Muscle of leg (tissue), 11 donors: ENCODE measurements around the gene URI1. TPM values are rescaled to one million over a fixed set of nuclear protein-coding genes. Genes with fewer than 3 reads are reported as not detected.
"Not testable (repeated sequence)": the region's sequence is repeated elsewhere in the genome, so short reads cannot be mapped to it uniquely, and the experiment has no call there.

Experiments
- DNase-seq: peaks from one replicate; pipeline ENCODE4 v3.0.0; 2013
- H3K27ac ChIP-seq: one replicate; pipeline ENCODE4 v1.5.1; 2013; ENCODE audit warnings: mild to moderate bottlenecking, low read length, control low read depth
- H3K27me3 ChIP-seq: one replicate; pipeline ENCODE4 v1.6.1; 2013; ENCODE audit warnings: low read length; ENCODE audit not compliant: control insufficient read depth, insufficient read depth
- H3K36me3 ChIP-seq: one replicate; pipeline ENCODE4 v1.6.1; 2013; ENCODE audit warnings: low read length; ENCODE audit not compliant: control insufficient read depth, insufficient read depth
- H3K4me1 ChIP-seq: one replicate; pipeline ENCODE4 v1.6.1; 2013; ENCODE audit warnings: low read length; ENCODE audit not compliant: control insufficient read depth, insufficient read depth
- H3K4me3 ChIP-seq: one replicate; pipeline ENCODE4 v1.5.1; 2013; ENCODE audit warnings: low read length, control low read depth
- H3K9me3 ChIP-seq: replicated peaks from 2 replicates; pipeline ENCODE4 v1.6.1; 2013; ENCODE audit warnings: low read depth, low read length; ENCODE audit not compliant: control insufficient read depth
- WGBS: methylation state at CpG from one replicate; pipeline ENCODE4 v1.1.5; 2013; ENCODE audit warnings: missing lambda C conversion rate; ENCODE audit not compliant: insufficient coverage; 5-methylcytosine and 5-hydroxymethylcytosine counted together
- polyA plus RNA-seq, 8 donors: library from polyadenylated mRNA; unstranded; fragments of 120-200 nt; gene quantifications; one replicate each; pipeline versions ENCODE4 v1.2.1 to v1.2.3, GENCODE V29; 2013; ENCODE audit warnings: inconsistent platforms in 1 of 8, low replicate concordance in 1 of 8; ENCODE audit not compliant: insufficient read length in 8 of 8, insufficient read depth in 1 of 8
- total RNA-seq: library from RNA; stranded (reverse); fragments of 120-200 nt; gene quantifications from one replicate; pipeline ENCODE4 v1.2.4, GENCODE V29; 2013

The URI1 gene
- total and polyA plus RNA-seq, 9 donors: 58.2 to 88.1 (median 73.5) TPM

DNA sequence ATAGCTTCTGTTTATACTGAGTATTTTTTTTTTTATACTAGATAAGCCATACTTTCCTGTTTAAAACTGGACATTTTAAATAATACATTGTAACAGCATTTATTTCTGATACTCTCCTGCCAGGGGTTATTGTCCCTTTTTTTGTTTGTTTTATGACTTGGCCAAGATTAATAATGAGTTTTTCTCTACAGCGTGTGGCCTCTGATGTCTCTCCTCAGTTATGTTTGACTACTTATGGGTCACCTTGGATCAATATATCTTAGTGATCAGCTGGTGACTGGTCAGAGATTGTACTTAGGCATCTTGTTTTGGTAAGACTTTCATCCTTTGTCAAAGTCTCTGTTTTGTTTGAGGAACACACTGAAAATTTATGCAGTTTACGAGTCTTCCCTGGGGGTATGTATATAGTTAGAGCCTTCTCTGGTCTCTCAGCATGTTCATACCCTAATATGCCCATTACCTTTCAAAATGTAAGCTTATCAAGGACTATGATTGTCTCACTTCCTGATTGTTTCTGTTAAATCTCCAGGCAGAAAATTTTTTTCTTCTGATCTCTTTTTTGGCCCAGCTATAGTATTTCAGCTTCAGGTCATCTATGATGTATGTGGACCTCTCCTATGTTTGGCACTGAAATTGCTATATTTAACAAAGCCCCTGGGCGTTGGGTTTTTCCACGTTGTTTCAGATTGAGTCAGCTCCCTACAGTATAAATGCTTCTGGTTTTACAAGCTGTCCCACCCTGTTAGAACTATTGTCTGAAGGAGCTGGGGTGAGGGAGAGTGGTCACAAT lies 87.9 kb downstream of the URI1 start:
- 80% methylated on average over 1 of the region's 4 CpGs for WGBS
- no peak for DNase-seq

DNA sequence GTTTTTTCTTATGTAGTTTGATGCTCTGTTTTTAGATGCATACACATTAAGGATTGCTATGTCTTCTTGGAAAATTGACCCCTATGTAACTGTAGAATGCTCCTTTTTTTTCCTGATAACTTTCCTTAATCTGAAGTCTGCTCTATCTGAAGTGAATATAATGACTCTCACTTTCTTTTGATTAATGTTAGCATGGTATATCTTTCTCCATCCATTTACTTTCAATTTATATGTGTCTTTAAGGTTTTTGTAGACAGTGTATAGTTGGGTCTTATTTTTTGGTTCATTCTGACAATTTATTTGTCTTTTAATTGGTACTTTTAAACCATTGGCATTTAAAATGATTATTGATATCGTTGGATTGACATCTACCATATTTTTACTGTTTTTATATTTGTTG lies 92.3 kb downstream of the URI1 start:
- Histone ChIP-seq H3K27ac (no peak overlapping the region), H3K36me3 (peaks cover 4% of the 10 kb centered on the region), H3K4me1 (no peaks in the 10 kb centered on the region), H3K4me3 (no peak overlapping the region), H3K27me3 (no peaks in the 10 kb centered on the region), H3K9me3 (peaks cover 6% of the 10 kb centered on the region)
- DNase-seq: no peak
- no CpG with 5 or more reads among the region's 1 CpG for WGBS

More for the DNA sequence above, 87.9 kb downstream of the URI1 start:
- Histone ChIP-seq H3K27ac (no peak overlapping the region), H3K9me3 (no peaks in the 10 kb centered on the region), H3K36me3 (no peaks in the 10 kb centered on the region), H3K4me1 (no peaks in the 10 kb centered on the region), H3K4me3 (no peak overlapping the region), H3K27me3 (no peaks in the 10 kb centered on the region)

DNA sequence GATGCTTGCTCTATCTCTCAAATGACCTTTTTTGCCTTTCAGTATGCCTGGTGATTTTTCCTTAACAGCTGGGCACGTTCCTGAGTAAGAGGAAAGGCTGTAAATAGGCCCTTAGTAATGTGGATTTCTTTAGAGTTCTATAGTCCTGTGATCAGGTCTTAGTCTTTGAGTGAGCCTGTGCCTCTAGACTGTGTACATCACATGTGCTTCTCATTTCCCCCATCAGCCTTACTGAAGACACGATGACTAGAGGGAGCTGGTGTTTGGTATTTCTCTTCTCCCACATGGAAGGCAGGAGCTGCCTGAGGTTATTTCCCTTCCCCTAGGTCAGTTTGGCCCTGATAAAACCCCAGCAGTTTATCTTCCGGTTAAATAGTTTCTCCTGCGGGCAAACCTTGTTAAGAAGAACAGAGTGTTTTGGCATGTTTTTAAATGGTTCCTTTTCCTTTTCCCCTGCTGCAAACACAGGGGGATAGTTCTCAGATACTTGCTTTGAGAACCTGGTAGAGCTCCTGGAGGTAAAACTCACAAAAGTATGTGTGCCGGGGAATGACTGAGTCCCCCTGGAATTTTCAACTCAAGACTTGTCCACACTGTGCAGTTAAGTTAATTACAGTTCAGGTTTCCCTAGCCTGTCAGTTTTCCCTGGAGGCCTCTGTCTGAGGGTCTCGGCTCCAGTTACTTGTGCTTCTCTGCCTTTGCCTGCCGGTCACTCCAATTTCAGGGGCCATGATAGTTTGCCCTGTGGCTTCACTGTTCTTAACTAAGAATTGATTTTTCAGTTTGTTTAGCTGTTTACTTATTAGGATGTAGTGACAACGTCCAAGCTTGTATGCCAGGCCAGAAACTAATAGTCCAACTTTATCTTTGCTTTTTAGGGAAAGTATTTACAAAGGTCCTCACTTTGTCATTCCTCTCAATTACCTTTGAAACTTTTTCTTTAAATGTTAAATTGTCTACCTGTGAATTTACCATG lies 94.4 kb downstream of the URI1 start:
- 37% methylated on average over 2 of the region's 8 CpGs for whole genome bisulfite sequencing
- H3K27me3 ChIP-seq: no peaks in the 10 kb centered on the region
- H3K27ac ChIP-seq: no peak overlapping the region
- DNase-seq: no peak
- no peaks in the 10 kb centered on the region for H3K4me1 ChIP-seq
- H3K36me3 ChIP-seq: peaks cover 4% of the 10 kb centered on the region
- no peak overlapping the region for H3K4me3 ChIP-seq
- peaks cover 8% of the 10 kb centered on the region for H3K9me3 ChIP-seq

DNA sequence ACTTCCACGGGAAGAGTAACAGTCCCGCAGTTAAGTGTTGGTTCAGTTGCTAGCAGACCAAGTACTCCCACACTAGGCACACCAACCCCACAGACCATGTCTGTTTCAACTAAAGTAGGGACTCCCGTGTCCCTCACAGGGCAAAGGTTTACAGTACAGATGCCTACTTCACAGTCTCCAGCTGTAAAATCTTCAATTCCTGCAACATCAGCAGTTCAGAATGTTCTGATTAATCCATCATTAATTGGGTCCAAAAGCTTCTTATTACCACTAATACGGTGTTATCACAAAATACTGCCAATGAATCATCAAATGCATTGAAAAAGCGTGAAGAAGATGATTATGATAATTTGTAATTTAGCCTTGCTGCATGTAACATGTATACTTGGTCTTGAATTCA lies 95.8 kb downstream of the URI1 start:
- WGBS: 100% methylated on average over 2 of the region's 5 CpGs
- no peaks in the 10 kb centered on the region for H3K27me3 ChIP-seq

DNA sequence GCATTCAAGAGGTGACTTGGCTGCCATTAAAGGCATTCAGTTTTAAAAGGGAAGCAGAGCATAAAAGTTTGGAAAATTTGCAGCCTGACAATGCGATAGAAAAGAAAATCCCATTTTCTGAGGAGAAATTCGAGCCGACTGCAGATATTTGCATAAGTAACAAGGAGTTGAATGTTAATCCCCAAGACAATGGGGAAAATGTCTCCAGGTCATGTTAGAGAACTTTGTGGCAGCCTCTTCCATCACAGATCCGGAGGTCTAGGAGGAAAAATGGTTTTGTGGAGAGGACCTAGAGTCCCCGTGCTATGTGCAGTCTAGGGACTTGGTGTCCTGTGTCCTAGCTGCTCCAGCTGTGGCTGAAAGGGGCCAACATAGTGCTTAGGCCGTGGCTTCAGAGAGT lies 99.9 kb downstream of the URI1 start:
- WGBS: 79% methylated on average over 6 of the region's 6 CpGs
- DNase-seq, H3K27me3 ChIP-seq, H3K4me1 ChIP-seq, H3K9me3 ChIP-seq, H3K4me3 ChIP-seq, H3K27ac ChIP-seq, H3K36me3 ChIP-seq: not testable (repeated sequence)

More for the DNA sequence above, 95.8 kb downstream of the URI1 start:
- H3K4me3 ChIP-seq: no peak overlapping the region
- peaks cover 4% of the 10 kb centered on the region for H3K36me3 ChIP-seq
- peaks cover 8% of the 10 kb centered on the region for H3K9me3 ChIP-seq
- no peak overlapping the region for H3K27ac ChIP-seq
- DNase-seq: no peak
- no peaks in the 10 kb centered on the region for H3K4me1 ChIP-seq

DNA sequence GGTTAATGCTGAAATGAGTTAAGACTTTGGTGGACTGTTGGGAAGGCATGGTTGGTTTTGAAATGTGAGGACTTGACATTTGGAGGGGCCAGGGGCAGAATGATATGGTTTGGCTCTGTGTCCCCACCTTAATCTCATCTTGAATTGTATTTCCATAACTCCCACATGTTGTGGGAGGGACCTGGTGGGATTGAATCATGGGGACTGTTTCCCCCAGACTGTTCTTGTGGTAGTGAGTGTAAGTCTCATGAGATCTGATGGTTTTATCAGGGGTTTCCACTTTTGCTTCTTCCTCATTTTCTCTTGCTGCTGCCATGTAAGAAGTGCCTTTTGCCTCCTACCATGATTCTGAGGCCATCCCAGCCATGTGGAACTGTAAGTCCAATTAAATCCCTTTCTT lies 101.0 kb downstream of the URI1 start:
- H3K4me3 ChIP-seq, H3K4me1 ChIP-seq, H3K9me3 ChIP-seq, H3K27ac ChIP-seq, H3K27me3 ChIP-seq, DNase-seq, H3K36me3 ChIP-seq: not testable (repeated sequence)

DNA sequence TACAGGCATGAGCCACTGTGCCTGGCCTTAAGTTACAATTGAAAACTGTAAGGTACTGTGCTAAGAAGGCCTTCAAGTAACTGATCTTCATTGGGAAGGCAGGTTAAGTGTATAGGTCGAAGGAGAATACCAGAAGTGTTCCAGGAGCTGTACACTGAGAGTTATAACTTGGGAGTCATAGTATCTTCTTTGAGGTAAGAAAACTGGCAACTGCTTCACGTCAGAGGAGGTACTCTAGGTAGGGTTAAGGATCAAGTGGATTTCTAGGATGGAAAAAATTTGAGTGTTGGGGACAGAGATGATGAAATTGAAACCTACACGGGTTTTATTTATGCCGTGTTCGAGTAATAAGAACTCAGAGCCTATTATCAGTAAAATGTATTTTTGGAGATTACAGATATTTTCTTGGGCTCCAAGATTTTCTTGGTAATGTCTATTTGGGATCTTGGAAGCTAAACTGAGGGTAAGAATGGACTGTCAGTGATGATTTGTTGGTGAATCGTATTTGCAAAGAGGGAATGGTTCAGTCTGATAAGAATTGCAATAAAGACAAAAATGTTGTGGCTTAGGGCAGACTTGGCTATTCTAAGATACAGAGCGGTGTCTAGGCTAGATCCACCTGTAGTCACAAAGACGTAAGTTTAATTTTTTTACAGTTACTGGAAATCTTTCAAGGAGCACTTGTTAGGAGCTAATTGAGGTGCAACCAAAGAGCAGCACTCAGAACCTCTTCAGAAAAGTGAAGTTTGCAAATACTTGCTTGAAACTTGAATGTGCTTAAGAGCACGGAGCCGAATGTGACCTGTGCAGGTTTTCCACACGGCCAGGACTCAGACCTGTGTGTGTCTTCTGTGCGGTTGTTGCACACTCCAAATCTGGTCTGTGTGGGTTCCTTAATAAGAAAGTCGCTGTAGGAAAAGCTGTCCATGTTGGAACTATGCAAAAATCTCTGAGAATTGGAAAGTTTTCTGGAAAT lies 102.5 kb downstream of the URI1 start:
- Histone ChIP-seq H3K9me3 (peaks cover 2% of the 10 kb centered on the region), H3K27ac (no peak overlapping the region), H3K4me1 (no peaks in the 10 kb centered on the region), H3K27me3 (no peaks in the 10 kb centered on the region), H3K36me3 (peaks cover 5% of the 10 kb centered on the region), H3K4me3 (no peak overlapping the region)
- DNase-seq: no peak
- WGBS: 91% methylated on average over 10 of the region's 13 CpGs

DNA sequence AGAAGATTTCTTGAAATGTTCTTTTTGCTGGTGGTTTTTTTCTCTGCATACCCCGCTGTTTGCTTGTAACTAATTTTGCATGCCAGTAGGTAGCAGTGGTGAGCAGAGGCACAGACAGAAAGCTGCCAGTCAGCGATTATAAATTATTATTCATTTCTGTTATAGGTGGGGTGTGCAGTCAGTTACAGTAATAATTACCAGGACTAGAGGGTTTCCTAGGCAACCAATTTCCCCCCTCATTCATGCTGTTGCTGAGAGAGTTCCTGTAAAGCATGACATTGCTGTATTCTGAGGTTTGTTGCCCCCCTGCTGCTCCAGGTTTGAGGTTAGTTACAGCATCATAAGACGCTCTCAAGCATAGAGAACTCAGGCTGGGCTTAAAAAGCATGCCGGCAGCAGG lies 104.5 kb downstream of the URI1 start:
- WGBS: 57% methylated on average over 2 of the region's 4 CpGs
- H3K27ac ChIP-seq: no peak overlapping the region
- no peaks in the 10 kb centered on the region for H3K9me3 ChIP-seq
- DNase-seq: no peak
- no peaks in the 10 kb centered on the region for H3K27me3 ChIP-seq
- H3K36me3 ChIP-seq: peaks cover 5% of the 10 kb centered on the region
- H3K4me3 ChIP-seq: no peak overlapping the region
- no peaks in the 10 kb centered on the region for H3K4me1 ChIP-seq

DNA sequence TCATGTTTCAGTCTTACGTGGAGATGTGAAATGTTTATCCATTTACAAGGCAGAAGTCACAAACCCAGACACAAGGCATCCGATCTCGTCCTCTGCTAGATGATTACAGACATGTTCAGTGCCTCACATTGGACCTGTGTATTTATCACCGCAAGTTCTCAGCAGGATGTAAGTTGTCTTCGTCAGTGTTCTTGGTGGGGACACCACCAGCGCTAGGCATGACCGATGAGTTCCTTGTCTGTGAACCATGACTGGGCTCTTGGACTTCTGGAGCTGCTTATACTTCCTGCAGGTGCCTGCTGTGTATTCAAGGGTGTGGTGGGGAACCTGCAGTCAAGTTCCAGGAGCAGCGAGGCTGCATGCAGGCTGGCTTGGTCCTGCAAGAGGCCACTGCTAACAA lies 105.4 kb downstream of the URI1 start:
- 87% methylated on average over 8 of the region's 8 CpGs for WGBS
- no peaks in the 10 kb centered on the region for H3K9me3 ChIP-seq
- no peaks in the 10 kb centered on the region for H3K27me3 ChIP-seq
- DNase-seq: no peak
- H3K4me1 ChIP-seq: no peaks in the 10 kb centered on the region
- no peak overlapping the region for H3K4me3 ChIP-seq
- H3K36me3 ChIP-seq: peaks cover 5% of the 10 kb centered on the region
- no peak overlapping the region for H3K27ac ChIP-seq
